Measurements from ENCODE around the gene ACTL6B. TPM values are rescaled to one million over a fixed set of nuclear protein-coding genes. Genes with fewer than 3 reads are reported as not detected.
A peak's percentile ranks its signal among the peaks of the same experiment; 100 is the strongest.

ACTL6B gene
- total and polyA plus RNA-seq, 2 of the 13 experiments (the other 11 are each of a cell fraction or from before 2014, with no cell fraction given): not detected

DNA sequence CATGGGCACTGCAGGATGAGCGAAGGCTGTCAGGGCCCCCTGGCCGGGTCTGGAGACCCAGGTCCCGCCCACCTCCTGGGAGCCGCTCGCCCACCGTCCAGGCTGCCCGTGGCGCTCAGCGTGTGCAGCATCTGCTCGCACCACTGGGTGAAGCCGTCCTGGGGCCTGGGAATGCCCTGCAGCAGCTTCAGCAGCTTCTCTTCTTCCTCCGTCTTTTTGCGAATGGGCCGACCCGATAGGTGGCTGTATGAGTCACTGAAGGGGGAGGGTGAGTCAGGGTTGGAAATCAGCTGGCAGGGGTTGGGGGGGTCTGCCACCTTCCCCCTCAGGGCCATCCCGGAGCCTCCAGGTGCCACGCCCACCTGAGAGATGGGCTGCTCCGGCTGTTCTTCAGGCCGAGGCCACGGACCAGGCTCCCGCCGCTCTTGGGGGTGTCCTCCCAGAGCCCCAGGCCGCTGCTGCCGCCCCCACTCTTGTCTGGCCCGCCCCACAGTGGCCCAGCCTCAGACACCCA is 26.0 kb upstream of the ACTL6B start (continued):
- TF ChIP-seq PTBP1 (IDR thresholded peaks at IDR 0.05; ENCODE audit: low read depth, low read length, poor library complexity, severe bottlenecking) (no peak), ZNF737 (CRISPR knock-in tag; IDR thresholded peaks at IDR 0.05; ENCODE audit: borderline replicate concordance) (no peak), ZNF24 (IDR thresholded peaks at IDR 0.05) (no peak), CBX5 (CRISPR knock-in tag; IDR thresholded peaks at IDR 0.05; ENCODE audit: borderline replicate concordance) (no peak), ZNF142 (CRISPR knock-in tag; IDR thresholded peaks at IDR 0.05) (no peak), ZNF724P (CRISPR knock-in tag; IDR thresholded peaks at IDR 0.05; ENCODE audit: borderline replicate concordance) (no peak), HIVEP1 (CRISPR knock-in tag; IDR thresholded peaks at IDR 0.05) (peak; percentile 24; the same call in 1 of the 2 replicates)
